Endothelial cell of umbilical vein (primary cell): ENCODE data around the gene NTSR1.

ENCODE experiments used
- EZH2 ChIP-seq: IDR thresholded peaks from 2 replicates; pipeline ENCODE4 v1.6.1; 2012; ENCODE audit warnings: borderline replicate concordance, low read depth, mild to moderate bottlenecking, moderate library complexity, low read length, inconsistent platforms; ENCODE audit not compliant: severe bottlenecking
- FOS ChIP-seq: IDR thresholded peaks from 2 replicates; pipeline ENCODE4 v1.6.1; 2011; ENCODE audit warnings: mild to moderate bottlenecking, low read length, moderate library complexity, borderline replicate concordance; ENCODE audit not compliant: insufficient read depth
- GATA2 ChIP-seq: IDR thresholded peaks from 2 replicates; pipeline ENCODE4 v1.7.0; 2011; ENCODE audit warnings: low read depth, mild to moderate bottlenecking, moderate library complexity, mixed read lengths, low read length; ENCODE audit not compliant: insufficient read length, insufficient read depth
- JUN ChIP-seq: IDR thresholded peaks from 2 replicates; pipeline ENCODE4 v1.6.1; 2011; ENCODE audit warnings: borderline replicate concordance, low read depth; ENCODE audit not compliant: insufficient read length, insufficient read depth
- MYC ChIP-seq: IDR thresholded peaks from one replicate; pipeline ENCODE4 v1.6.1; 2011; ENCODE audit warnings: mild to moderate bottlenecking, low read depth, low read length
- POLR2A ChIP-seq: IDR thresholded peaks from 2 replicates; pipeline ENCODE4 v1.6.1; 2012; ENCODE audit warnings: low read depth, mild to moderate bottlenecking, control low read depth, low read length
- POLR2AphosphoS5 ChIP-seq: IDR thresholded peaks from 2 replicates; pipeline ENCODE4 v1.6.1; 2012; ENCODE audit warnings: low read depth, mild to moderate bottlenecking, control low read depth, low read length, moderate library complexity; ENCODE audit not compliant: insufficient read depth
- TF ChIP-seq, protein P1 (sequence below), 2 donors: IDR thresholded peaks; 1 replicate in 1 of 2; 2 replicates in 1 of 2; pipeline ENCODE4 v1.5.1; 2011; ENCODE audit warnings: low read length in 2 of 2, mild to moderate bottlenecking in 2 of 2, moderate library complexity in 2 of 2, control low read depth in 1 of 2, inconsistent platforms in 1 of 2, low read depth in 1 of 2; ENCODE audit not compliant: insufficient read depth in 1 of 2; ENCODE audit errors: extremely low read depth in 1 of 2
- TF ChIP-seq, protein P2 (sequence below): IDR thresholded peaks from 2 replicates; pipeline ENCODE4 v1.6.1; 2011; ENCODE audit not compliant: insufficient read depth, insufficient read length

DNA sequence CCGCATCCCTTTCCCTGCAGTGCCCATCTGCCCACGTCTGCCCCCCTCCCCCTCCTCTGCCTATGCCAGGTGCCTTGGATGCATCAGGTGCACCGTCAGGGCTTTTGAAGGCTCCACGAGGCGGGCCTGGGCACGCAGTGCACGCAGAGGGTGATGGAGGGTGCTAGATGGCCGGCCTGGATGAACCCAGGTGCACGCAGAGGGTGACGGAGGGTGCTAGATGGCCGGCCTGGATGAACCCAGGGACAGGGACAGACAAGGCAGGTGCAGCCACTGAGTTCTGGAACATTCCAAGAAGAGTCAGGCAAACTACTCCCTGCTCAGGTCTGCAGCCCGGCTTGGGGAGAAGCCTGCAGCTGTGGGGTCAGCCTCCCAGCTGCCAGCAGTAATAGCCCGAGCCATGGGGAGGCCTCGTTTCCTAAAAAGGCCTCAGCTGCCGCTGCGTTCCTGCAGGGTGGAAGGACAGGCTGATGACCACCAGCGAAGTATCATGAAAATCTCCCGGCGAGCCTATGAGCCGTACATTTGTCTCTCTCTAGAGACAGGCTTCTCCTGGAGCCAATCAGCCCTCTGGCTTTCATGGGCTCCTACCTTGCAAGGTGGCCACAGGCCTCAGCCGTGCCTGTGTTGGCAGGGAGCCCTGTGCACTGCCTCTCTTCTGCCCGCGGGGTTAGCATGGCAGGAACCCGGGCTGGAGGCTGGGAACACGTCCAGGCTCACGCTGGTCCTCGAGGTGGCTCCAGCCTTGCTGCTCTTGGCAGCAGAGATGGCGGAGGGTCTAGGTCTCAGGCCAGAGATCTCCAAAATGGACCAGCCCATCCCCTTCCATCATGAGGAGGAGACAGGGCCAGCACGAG, 29.6 kb downstream of the NTSR1 start:
- TF ChIP-seq, protein P1, sequence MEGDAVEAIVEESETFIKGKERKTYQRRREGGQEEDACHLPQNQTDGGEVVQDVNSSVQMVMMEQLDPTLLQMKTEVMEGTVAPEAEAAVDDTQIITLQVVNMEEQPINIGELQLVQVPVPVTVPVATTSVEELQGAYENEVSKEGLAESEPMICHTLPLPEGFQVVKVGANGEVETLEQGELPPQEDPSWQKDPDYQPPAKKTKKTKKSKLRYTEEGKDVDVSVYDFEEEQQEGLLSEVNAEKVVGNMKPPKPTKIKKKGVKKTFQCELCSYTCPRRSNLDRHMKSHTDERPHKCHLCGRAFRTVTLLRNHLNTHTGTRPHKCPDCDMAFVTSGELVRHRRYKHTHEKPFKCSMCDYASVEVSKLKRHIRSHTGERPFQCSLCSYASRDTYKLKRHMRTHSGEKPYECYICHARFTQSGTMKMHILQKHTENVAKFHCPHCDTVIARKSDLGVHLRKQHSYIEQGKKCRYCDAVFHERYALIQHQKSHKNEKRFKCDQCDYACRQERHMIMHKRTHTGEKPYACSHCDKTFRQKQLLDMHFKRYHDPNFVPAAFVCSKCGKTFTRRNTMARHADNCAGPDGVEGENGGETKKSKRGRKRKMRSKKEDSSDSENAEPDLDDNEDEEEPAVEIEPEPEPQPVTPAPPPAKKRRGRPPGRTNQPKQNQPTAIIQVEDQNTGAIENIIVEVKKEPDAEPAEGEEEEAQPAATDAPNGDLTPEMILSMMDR (IDR thresholded peaks at IDR 0.05; ENCODE audit: extremely low read depth in 1 of 2, insufficient read depth in 1 of 2, low read depth in 1 of 2, low read length in 2 of 2) = no peak
- TF ChIP-seq POLR2AphosphoS5 (no peak), EZH2 (no peak), POLR2A (no peak), MYC (no peak), JUN (no peak), GATA2 (no peak), FOS (no peak)
- TF ChIP-seq, protein P2, sequence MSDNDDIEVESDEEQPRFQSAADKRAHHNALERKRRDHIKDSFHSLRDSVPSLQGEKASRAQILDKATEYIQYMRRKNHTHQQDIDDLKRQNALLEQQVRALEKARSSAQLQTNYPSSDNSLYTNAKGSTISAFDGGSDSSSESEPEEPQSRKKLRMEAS = no peak
